IPS DF 6.9 (cell line): ENCODE results near the gene FBXW2.

ENCODE experiments used
- DNase-seq: peaks from one replicate; pipeline ENCODE4 v3.0.0-alpha.2; 2013; ENCODE audit warnings: low read depth, low spot score
- H3K27ac ChIP-seq: one replicate; pipeline ENCODE4 v1.5.1; 2013; ENCODE audit warnings: low read length, control low read depth
- H3K27me3 ChIP-seq: 2 replicates; pipeline ENCODE4 v1.6.1; 2013; ENCODE audit warnings: mild to moderate bottlenecking, low read length; ENCODE audit not compliant: control insufficient read depth, insufficient read depth
- H3K36me3 ChIP-seq: 2 replicates; pipeline ENCODE4 v1.6.1; 2013; ENCODE audit warnings: low read length; ENCODE audit not compliant: control insufficient read depth, insufficient read depth
- H3K4me1 ChIP-seq: 2 replicates; pipeline ENCODE4 v1.6.1; 2013; ENCODE audit warnings: low read length; ENCODE audit not compliant: control insufficient read depth, insufficient read depth
- H3K4me3 ChIP-seq: 2 replicates; pipeline ENCODE4 v1.5.1; 2013; ENCODE audit warnings: mild to moderate bottlenecking, low read length
- H3K9me3 ChIP-seq: 2 replicates; pipeline ENCODE4 v1.6.1; 2013; ENCODE audit warnings: low read length, inconsistent platforms; ENCODE audit not compliant: control insufficient read depth, insufficient read depth
- WGBS: extraction: QIAGEN DNeasy Blood & Tissue Kit; methylation state at CpG from one replicate; pipeline ENCODE4 v1.1.7; 2013; ENCODE audit warnings: mixed read lengths, missing lambda C conversion rate; ENCODE audit not compliant: insufficient read length, insufficient coverage; 5-methylcytosine and 5-hydroxymethylcytosine counted together

The FBXW2 gene

GRCh38 chr9:120780367-120780766, 12.8 kb downstream of the FBXW2 start:
- WGBS, result no CpG with 5 or more reads among the region's 3 CpGs
- Histone ChIP-seq H3K36me3 (no peaks in the 10 kb centered on the region; the same call in 1 of the 2 replicates), H3K27ac (no peak overlapping the region)

GRCh38 chr9:120779227-120779626, 14.0 kb downstream of the FBXW2 start:
- H3K27ac ChIP-seq, result no peak overlapping the region

More at GRCh38 chr9:120780367-120780766, 12.8 kb downstream of the FBXW2 start:
- no peaks in the 10 kb centered on the region for H3K9me3 ChIP-seq
- no peak overlapping the region for H3K4me3 ChIP-seq
- H3K27me3 ChIP-seq, result no peaks in the 10 kb centered on the region
- DNase-seq, result no peak
- no peaks in the 10 kb centered on the region for H3K4me1 ChIP-seq

GRCh38 chr9:120778758-120779157, 14.5 kb downstream of the FBXW2 start:
- WGBS, result no CpG with 5 or more reads among the region's 2 CpGs
- no peaks in the 10 kb centered on the region; the same call in 1 of the 2 replicates for H3K36me3 ChIP-seq
- H3K9me3 ChIP-seq, result no peaks in the 10 kb centered on the region
- H3K27ac ChIP-seq, result no peak overlapping the region
- no peak overlapping the region for H3K4me3 ChIP-seq
- no peaks in the 10 kb centered on the region for H3K4me1 ChIP-seq
- DNase-seq, result no peak
- no peaks in the 10 kb centered on the region for H3K27me3 ChIP-seq

More at GRCh38 chr9:120779227-120779626, 14.0 kb downstream of the FBXW2 start:
- Histone ChIP-seq H3K4me1 (no peaks in the 10 kb centered on the region), H3K4me3 (no peak overlapping the region), H3K9me3 (no peaks in the 10 kb centered on the region), H3K27me3 (no peaks in the 10 kb centered on the region), H3K36me3 (no peaks in the 10 kb centered on the region; the same call in 1 of the 2 replicates)
- DNase-seq, result no peak

- DNase-seq, result no peak
- no peaks in the 10 kb centered on the region for H3K27me3 ChIP-seq
- no CpG with 5 or more reads among the region's 5 CpGs for WGBS
- no peaks in the 10 kb centered on the region; the same call in 1 of the 2 replicates for H3K36me3 ChIP-seq
- H3K4me1 ChIP-seq, result no peaks in the 10 kb centered on the region
- H3K9me3 ChIP-seq, result no peaks in the 10 kb centered on the region
- H3K27ac ChIP-seq, result no peak overlapping the region
- H3K4me3 ChIP-seq, result no peak overlapping the region
Observed at GRCh38 chr9:120777229-120777628, 16.0 kb downstream of the FBXW2 start.

GRCh38 chr9:120776788-120777187, 16.4 kb downstream of the FBXW2 start:
- H3K4me3 ChIP-seq, result no peak overlapping the region
- H3K4me1 ChIP-seq, result no peaks in the 10 kb centered on the region
- no CpG with 5 or more reads among the region's 1 CpG for WGBS
- no peaks in the 10 kb centered on the region for H3K27me3 ChIP-seq
- H3K27ac ChIP-seq, result no peak overlapping the region
- no peaks in the 10 kb centered on the region for H3K9me3 ChIP-seq
- H3K36me3 ChIP-seq, result no peaks in the 10 kb centered on the region; the same call in 1 of the 2 replicates
- no peak for DNase-seq

- no peaks in the 10 kb centered on the region for H3K27me3 ChIP-seq
- no peak overlapping the region for H3K27ac ChIP-seq
- WGBS, result no CpG with 5 or more reads among the region's 5 CpGs
- H3K36me3 ChIP-seq, result peaks cover 4% of the 10 kb centered on the region; the same call in 1 of the 2 replicates
- H3K4me1 ChIP-seq, result no peaks in the 10 kb centered on the region
- no peak for DNase-seq
- no peak overlapping the region for H3K4me3 ChIP-seq
- no peaks in the 10 kb centered on the region for H3K9me3 ChIP-seq
Observed at GRCh38 chr9:120775859-120776258, 17.4 kb downstream of the FBXW2 start.

- WGBS, result no CpG with 5 or more reads among the region's 4 CpGs
- H3K27ac ChIP-seq, result no peak overlapping the region
- H3K27me3 ChIP-seq, result no peaks in the 10 kb centered on the region
- no peaks in the 10 kb centered on the region for H3K4me1 ChIP-seq
- H3K36me3 ChIP-seq, result peaks cover 4% of the 10 kb centered on the region; the same call in 1 of the 2 replicates
- DNase-seq, result no peak
- no peaks in the 10 kb centered on the region for H3K9me3 ChIP-seq
- H3K4me3 ChIP-seq, result no peak overlapping the region
Observed at GRCh38 chr9:120774719-120775118, 18.5 kb downstream of the FBXW2 start.

- H3K36me3 ChIP-seq, result peaks cover 4% of the 10 kb centered on the region; the same call in 1 of the 2 replicates
- no CpG with 5 or more reads among the region's 3 CpGs for WGBS
- no peak overlapping the region for H3K27ac ChIP-seq
Observed at GRCh38 chr9:120773256-120773655, 20.0 kb downstream of the FBXW2 start.

GRCh38 chr9:120770931-120771330, 22.3 kb downstream of the FBXW2 start:
- Histone ChIP-seq H3K36me3 (peaks cover 7% of the 10 kb centered on the region; the same call in 1 of the 2 replicates), H3K4me1 (no peaks in the 10 kb centered on the region), H3K4me3 (no peak overlapping the region), H3K27ac (no peak overlapping the region), H3K9me3 (no peaks in the 10 kb centered on the region), H3K27me3 (no peaks in the 10 kb centered on the region; the same call in 1 of the 2 replicates)
- no CpG with 5 or more reads among the region's 4 CpGs for WGBS
- no peak for DNase-seq

More at GRCh38 chr9:120773256-120773655, 20.0 kb downstream of the FBXW2 start:
- DNase-seq, result no peak
- no peaks in the 10 kb centered on the region for H3K9me3 ChIP-seq
- H3K4me3 ChIP-seq, result no peak overlapping the region
- no peaks in the 10 kb centered on the region for H3K27me3 ChIP-seq
- no peaks in the 10 kb centered on the region for H3K4me1 ChIP-seq

GRCh38 chr9:120768886-120769285, 24.3 kb downstream of the FBXW2 start:
- Histone ChIP-seq H3K27me3 (no peaks in the 10 kb centered on the region; the same call in 1 of the 2 replicates), H3K36me3 (peaks cover 11% of the 10 kb centered on the region; the same call in 1 of the 2 replicates), H3K4me3 (no peak overlapping the region), H3K4me1 (no peaks in the 10 kb centered on the region), H3K9me3 (no peaks in the 10 kb centered on the region), H3K27ac (no peak overlapping the region)
- no CpG with 5 or more reads among the region's 1 CpG for WGBS
- DNase-seq, result no peak

- Histone ChIP-seq H3K4me3 (no peak overlapping the region), H3K27ac (no peak overlapping the region), H3K27me3 (no peaks in the 10 kb centered on the region; the same call in 1 of the 2 replicates), H3K4me1 (no peaks in the 10 kb centered on the region), H3K9me3 (no peaks in the 10 kb centered on the region), H3K36me3 (peaks cover 11% of the 10 kb centered on the region; the same call in 1 of the 2 replicates)
- DNase-seq, result no peak
- WGBS, result no CpG with 5 or more reads among the region's 4 CpGs
Observed at GRCh38 chr9:120768247-120768646, 25.0 kb downstream of the FBXW2 start.
